H1 (cell line): ENCODE data around the gene AOPEP. TPM values are rescaled to one million over a fixed set of nuclear protein-coding genes. Genes with fewer than 3 reads are reported as not detected.

ENCODE experiments used
- CTCF ChIA-PET: fragments of 300-600 bp; sonication (Branson Sonifier 250); formaldehyde crosslinking; loops from one replicate; lab custom pipeline; 2021; ENCODE audit not compliant: partially characterized antibody; lab: Charles Lee
- POLR2A ChIA-PET: fragments of 300-600 bp; sonication (Branson Sonifier 250); formaldehyde crosslinking; loops from one replicate; lab custom pipeline; 2021; ENCODE audit warnings: inconsistent platforms; ENCODE audit not compliant: partially characterized antibody; lab: Charles Lee
- DNase-seq, 2 experiments: peaks; one replicate each; pipeline versions ENCODE4 v3.0.0 to v3.0.0-alpha.2; 2010 to 2022; ENCODE audit warnings: low spot score in 2 of 2, low read depth in 1 of 2, mixed read lengths in 1 of 2
- FAIRE-seq: peaks from 2 replicates; lab custom pipeline; 2011; peaks lifted over from hg19 to GRCh38; lab: Jason Lieb, UNC
- H2AFZ ChIP-seq: 2 replicates; pipeline ENCODE4 v1.8.1; 2012; ENCODE audit warnings: low read length, inconsistent platforms
- H2AK5ac ChIP-seq: 2 replicates; pipeline ENCODE4 v1.6.1; 2013; ENCODE audit warnings: low read depth, low read length
- H2BK120ac ChIP-seq: replicated peaks from 2 replicates; pipeline ENCODE3; 2013; ENCODE audit warnings: low read depth, low read length, inconsistent platforms
- H2BK12ac ChIP-seq: 2 replicates; pipeline ENCODE4 v1.6.1; 2013; ENCODE audit warnings: low read depth, low read length
- H2BK15ac ChIP-seq: 2 replicates; pipeline ENCODE4 v1.6.1; 2013; ENCODE audit warnings: low read length
- H2BK20ac ChIP-seq: 2 replicates; pipeline ENCODE4 v1.6.1; 2013; ENCODE audit warnings: low read length
- H2BK5ac ChIP-seq: 2 replicates; pipeline ENCODE4 v1.6.1; 2013; ENCODE audit warnings: low read depth, low read length
- H3K14ac ChIP-seq: 2 replicates; pipeline ENCODE4 v1.6.1; 2013; ENCODE audit warnings: inconsistent platforms; ENCODE audit not compliant: insufficient read length
- H3K18ac ChIP-seq: 2 replicates; pipeline ENCODE4 v1.6.1; 2013; ENCODE audit warnings: low read length; ENCODE audit errors: extremely low read depth
- H3K23ac ChIP-seq: 2 replicates; pipeline ENCODE4 v1.6.1; 2013; ENCODE audit warnings: inconsistent platforms; ENCODE audit not compliant: insufficient read length
- H3K23me2 ChIP-seq: 2 replicates; pipeline ENCODE4 v1.6.1; 2013; ENCODE audit warnings: low read depth, low read length
- H3K27ac ChIP-seq: 2 replicates; pipeline ENCODE4 v1.6.1; 2011; ENCODE audit warnings: low read depth, low read length, inconsistent platforms
- H3K27me3 ChIP-seq, 4 experiments: replicated peaks in 1 of 4; 1 replicate in 1 of 4; 2 replicates in 3 of 4; pipeline versions ENCODE4 v1.6.1 to v1.8.1; 2011 to 2013; ENCODE audit warnings: low read length in 3 of 4, mild to moderate bottlenecking in 3 of 4, inconsistent platforms in 2 of 4, mixed read lengths in 2 of 4, moderate library complexity in 1 of 4; ENCODE audit not compliant: control insufficient read depth in 3 of 4, insufficient read depth in 3 of 4; ENCODE audit errors: extremely low read depth in 1 of 4
- H3K36me3 ChIP-seq, 4 experiments: 2 replicates each; pipeline versions ENCODE4 v1.6.1 to v1.8.1; 2011 to 2013; ENCODE audit warnings: mild to moderate bottlenecking in 4 of 4, low read length in 3 of 4, moderate library complexity in 2 of 4, control low read depth in 1 of 4, inconsistent platforms in 1 of 4; ENCODE audit not compliant: insufficient read depth in 4 of 4, control insufficient read depth in 2 of 4
- H3K4ac ChIP-seq: replicated peaks from 2 replicates; pipeline ENCODE3; 2013; ENCODE audit warnings: low read length, low read depth, mixed read lengths, inconsistent platforms; ENCODE audit not compliant: insufficient read length
- H3K4me1 ChIP-seq, 4 experiments: replicated peaks in 1 of 4; 1 replicate in 1 of 4; 2 replicates in 3 of 4; pipeline versions ENCODE4 v1.6.1 to v1.8.1; 2011 to 2013; ENCODE audit warnings: low read length in 3 of 4, inconsistent platforms in 2 of 4, mixed read lengths in 1 of 4; ENCODE audit not compliant: insufficient read depth in 4 of 4, control insufficient read depth in 3 of 4
- H3K4me2 ChIP-seq, 2 experiments: 2 replicates each; pipeline versions ENCODE4 v1.6.1 to v1.8.1; 2011 to 2013; ENCODE audit warnings: low read depth in 2 of 2, low read length in 2 of 2, control low read depth in 1 of 2, inconsistent platforms in 1 of 2, mild to moderate bottlenecking in 1 of 2; ENCODE audit not compliant: insufficient read depth in 1 of 2
- H3K4me3 ChIP-seq, 4 experiments: fragments of 200-600, 300-600 bp in 1 of 4; sonication (generic), shearing (Covaris generic), sonication (Bioruptor Twin) in 1 of 4; 2 replicates each; pipeline versions ENCODE4 v1.5.1 to v1.8.1; 2011 to 2016; ENCODE audit warnings: low read length in 4 of 4, low read depth in 3 of 4, control low read depth in 2 of 4, inconsistent platforms in 2 of 4, mild to moderate bottlenecking in 2 of 4, mixed read lengths in 1 of 4, moderate library complexity in 1 of 4; ENCODE audit not compliant: insufficient read depth in 2 of 4; ENCODE audit errors: extremely low read depth in 1 of 4
- H3K56ac ChIP-seq: replicated peaks from 2 replicates; pipeline ENCODE3; 2013; ENCODE audit warnings: low read depth, mild to moderate bottlenecking, mixed read lengths, low read length, inconsistent platforms; ENCODE audit not compliant: insufficient read length
- H3K79me1 ChIP-seq: 2 replicates; pipeline ENCODE4 v1.6.1; 2013; ENCODE audit warnings: low read depth, low read length, control low read depth
- H3K79me2 ChIP-seq, 2 experiments: 2 replicates each; pipeline versions ENCODE4 v1.6.1 to v1.8.1; 2012 to 2013; ENCODE audit warnings: low read length in 2 of 2, mild to moderate bottlenecking in 2 of 2, inconsistent platforms in 1 of 2; ENCODE audit not compliant: insufficient read depth in 2 of 2, control insufficient read depth in 1 of 2
- H3K9ac ChIP-seq, 4 experiments: replicated peaks in 1 of 4; 1 replicate in 1 of 4; 2 replicates in 3 of 4; pipeline versions ENCODE4 v1.6.1 to v1.8.1; 2011 to 2013; ENCODE audit warnings: low read depth in 3 of 4, low read length in 3 of 4, control low read depth in 2 of 4, mild to moderate bottlenecking in 2 of 4, moderate library complexity in 2 of 4, inconsistent platforms in 1 of 4; ENCODE audit errors: extremely low read depth in 1 of 4
- H3K9me3 ChIP-seq, 2 experiments: 2 replicates each; pipeline versions ENCODE4 v1.6.1 to v1.8.1; 2012 to 2013; ENCODE audit warnings: mild to moderate bottlenecking in 2 of 2, moderate library complexity in 2 of 2, control low read depth in 1 of 2, inconsistent platforms in 1 of 2, low read depth in 1 of 2, low read length in 1 of 2, mixed read lengths in 1 of 2; ENCODE audit not compliant: insufficient read depth in 2 of 2
- H4K20me1 ChIP-seq, 2 experiments: replicated peaks in 1 of 2; 2 replicates each; pipeline versions ENCODE3 to v1.8.1; 2011 to 2013; ENCODE audit warnings: inconsistent platforms in 2 of 2, low read length in 2 of 2, mild to moderate bottlenecking in 1 of 2; ENCODE audit not compliant: insufficient read depth in 2 of 2, control insufficient read depth in 1 of 2
- H4K5ac ChIP-seq: 2 replicates; pipeline ENCODE4 v1.6.1; 2013; ENCODE audit warnings: low read length, low read depth, mixed read lengths, inconsistent platforms; ENCODE audit not compliant: insufficient read length
- H4K8ac ChIP-seq: 2 replicates; pipeline ENCODE4 v1.8.0; 2013; ENCODE audit warnings: mild to moderate bottlenecking, moderate library complexity, low read length, inconsistent platforms; ENCODE audit not compliant: insufficient read depth; ENCODE audit errors: extremely low read depth
- H4K91ac ChIP-seq: replicated peaks from 2 replicates; pipeline ENCODE3; 2013; ENCODE audit warnings: low read length, mixed read lengths, inconsistent platforms; ENCODE audit not compliant: insufficient read length
- ASH2L ChIP-seq: fragments of 200-600, 300-600 bp; sonication (generic); IDR thresholded peaks from one replicate; pipeline ENCODE4 v1.7.1; 2017; ENCODE audit warnings: low read length
- BCL11A ChIP-seq, 2 experiments: IDR thresholded peaks; one replicate each; pipeline ENCODE4 v1.6.1; 2011; ENCODE audit warnings: low read depth in 2 of 2, low read length in 2 of 2, mild to moderate bottlenecking in 2 of 2
- CREB1 ChIP-seq: IDR thresholded peaks from 2 replicates; pipeline ENCODE4 v1.6.1; 2012; ENCODE audit warnings: inconsistent platforms
- EP300 ChIP-seq, 2 experiments: IDR thresholded peaks; 1 replicate in 1 of 2; 2 replicates in 1 of 2; pipeline ENCODE4 v1.6.1; 2011 to 2012; ENCODE audit warnings: low read depth in 2 of 2, low read length in 2 of 2, mild to moderate bottlenecking in 2 of 2, borderline replicate concordance in 1 of 2, inconsistent platforms in 1 of 2, moderate library complexity in 1 of 2
- JUN ChIP-seq: IDR thresholded peaks from 2 replicates; pipeline ENCODE4 v1.6.1; 2011; ENCODE audit warnings: low read depth, mild to moderate bottlenecking, improper control_type of control experiment, low read length
- NANOG ChIP-seq: IDR thresholded peaks from 2 replicates; pipeline ENCODE4 v1.6.1; 2011; ENCODE audit warnings: low read length, low read depth, mild to moderate bottlenecking, inconsistent platforms; ENCODE audit not compliant: insufficient read depth, poor library complexity, severe bottlenecking
- NRF1 ChIP-seq: IDR thresholded peaks from 2 replicates; pipeline ENCODE4 v1.6.1; 2011; ENCODE audit warnings: mild to moderate bottlenecking, low read depth, low read length, improper control_type of control experiment
- POU5F1 ChIP-seq: IDR thresholded peaks from 2 replicates; pipeline ENCODE4 v1.6.1; 2011; ENCODE audit warnings: low read depth, mild to moderate bottlenecking, low read length, moderate library complexity
- RNF2 ChIP-seq: fragments of 200-900, 300-1000 bp; sonication (generic); IDR thresholded peaks from 2 replicates; pipeline ENCODE4 v1.7.1; 2016; ENCODE audit warnings: borderline replicate concordance, low read depth, mild to moderate bottlenecking, antibody characterized with exemption, low read length; ENCODE audit not compliant: poor library complexity, severe bottlenecking; ENCODE audit errors: missing control alignments
- SIX5 ChIP-seq: IDR thresholded peaks from 2 replicates; pipeline ENCODE4 v1.6.1; 2011; ENCODE audit warnings: mild to moderate bottlenecking, low read depth, low read length
- SUZ12 ChIP-seq: fragments of 200-600 bp; sonication (generic); IDR thresholded peaks from 2 replicates; pipeline ENCODE4 v1.6.1; 2012; ENCODE audit warnings: mild to moderate bottlenecking, inconsistent platforms, low read length, moderate library complexity, mixed read lengths
- YY1 ChIP-seq: IDR thresholded peaks from 2 replicates; pipeline ENCODE4 v1.6.1; 2011; ENCODE audit warnings: low read depth, mild to moderate bottlenecking, low read length
- ZNF274 ChIP-seq: IDR thresholded peaks from 2 replicates; pipeline ENCODE4 v1.7.0; 2012; ENCODE audit warnings: low read length, borderline replicate concordance; ENCODE audit errors: extremely low read depth
- WGBS, 2 experiments: shearing (Covaris generic) in 1 of 2; methylation state at CpG; one replicate each; pipeline versions ENCODE4 v1.1.6 to v1.1.7; 2013 to 2015; ENCODE audit warnings: low lambda C conversion rate in 2 of 2, mixed read lengths in 2 of 2, inconsistent platforms in 1 of 2, low coverage in 1 of 2, missing lambda C conversion rate in 1 of 2; ENCODE audit not compliant: insufficient replicate concordance in 2 of 2, insufficient coverage in 1 of 2, insufficient read length in 1 of 2; ENCODE audit errors: extremely low coverage in 1 of 2, missing lambda C conversion rate in 1 of 2; 5-methylcytosine and 5-hydroxymethylcytosine counted together
- polyA plus RNA-seq, 7 experiments: library from polyadenylated mRNA; depleted of rRNA in 3 of 7; stranded (reverse) in 5 of 7; unstranded in 2 of 7; fragments of >200 nt in 5 of 7; fragments of 200-250 nt in 2 of 7; gene quantifications; 1 replicate in 5 of 7; 2 replicates in 1 of 7; 4 replicates in 1 of 7; pipeline versions ENCODE4 v1.2.1 to v1.2.3, GENCODE V29; 2011 to 2013; ENCODE audit warnings: missing spikeins in 2 of 7, mixed read lengths in 2 of 7
- total RNA-seq: library from RNA; stranded (reverse); fragmentation: NEBNext Ultra II Directional; extraction: Animal tissue kit (Norgen Biotek cat#: 25700); gene quantifications from 2 replicates; pipeline ENCODE4 v1.2.1, GENCODE V29; 2021

AOPEP gene
- total and polyA plus RNA-seq, 2 of the 8 experiments (the other 6 are each of a cell fraction or from before 2014, with no cell fraction given): 6.1 to 14.3 TPM

GRCh38 chr9:94900222-94901018 lies 173.9 kb downstream of the AOPEP start:
- Histone ChIP-seq H3K27ac (no peak overlapping the region), H2AK5ac (no peak overlapping the region), H3K9me3 (no peaks in the 10 kb centered on the region), H4K91ac (no peak overlapping the region), H4K5ac (no peak overlapping the region), H3K4me1 (peaks cover 0 to 3% (median 2%) of the 10 kb centered on the region in 4 experiments; a peak in 4 of 7 replicates), H3K79me1 (no peaks in the 10 kb centered on the region), H3K79me2 (no peaks in the 10 kb centered on the region), H4K8ac (no peak overlapping the region), H2BK20ac (no peak overlapping the region), H3K23me2 (no peaks in the 10 kb centered on the region), H2BK12ac (no peak overlapping the region), H3K4me3 (no peak overlapping the region), H3K9ac (no peak overlapping the region), H4K20me1 (no peaks in the 10 kb centered on the region), H2AFZ (no peak overlapping the region), H3K36me3 (no peaks in the 10 kb centered on the region), H2BK5ac (no peak overlapping the region), H3K14ac (no peak overlapping the region), H3K56ac (no peak overlapping the region), H3K18ac (no peak overlapping the region), H2BK120ac (no peak overlapping the region), H3K4me2 (no peak overlapping the region), H3K23ac (no peak overlapping the region), H3K27me3 (no peaks in the 10 kb centered on the region), H3K4ac (no peak overlapping the region), H2BK15ac (no peak overlapping the region)
- ChIA-PET CTCF (no interaction called here), POLR2A (no interaction called here)
- WGBS, 2 experiments: 94% methylated on average over 10 of the region's 10 CpGs; no CpG with 5 or more reads in 1 of the 2 experiments
- peak in 1 of 2 experiments; percentile 28 for DNase-seq
- FAIRE-seq: no peak
- TF ChIP-seq SIX5 (no peak), SUZ12 (no peak), JUN (no peak), NRF1 (no peak), BCL11A (IDR thresholded peaks at IDR 0.05; ENCODE audit: low read depth in 2 of 2, low read length in 2 of 2) (no peak), ASH2L (no peak), NANOG (no peak), ZNF274 (no peak), EP300 (IDR thresholded peaks at IDR 0.05; ENCODE audit: borderline replicate concordance in 1 of 2, low read depth in 2 of 2, low read length in 2 of 2) (no peak), CREB1 (no peak), POU5F1 (no peak), YY1 (no peak), RNF2 (no peak)
